Measurements from ENCODE around the gene NEUROD2.

DNA sequence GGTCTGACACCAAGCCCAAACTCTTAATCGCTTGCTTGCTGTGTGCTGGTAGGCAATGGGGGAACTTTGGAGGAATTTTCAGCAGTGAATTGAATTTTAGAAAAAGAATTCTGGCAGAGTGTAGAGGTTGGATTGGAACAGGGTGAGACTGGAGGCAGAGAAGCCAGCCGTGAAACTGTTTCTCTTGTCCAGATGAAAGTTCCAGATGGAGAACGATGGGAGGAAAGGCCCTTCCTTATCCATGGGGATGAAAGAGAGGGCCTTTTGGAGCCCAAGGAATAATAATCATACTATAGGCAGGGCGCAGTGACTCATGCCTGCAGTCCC is 26.0 kb downstream of the NEUROD2 start:
- TF ChIP-seq CTCF (IDR thresholded peaks at IDR 0.05; ENCODE audit: poor library complexity, severe bottlenecking) (no peak), TAF1 (IDR thresholded peaks at IDR 0.05; ENCODE audit: low read depth) (no peak), POLR2AphosphoS5 (IDR thresholded peaks at IDR 0.05) (no peak)

Measured in neural cell (in vitro differentiated cells).